Epithelial cell of proximal tubule (primary cell): ENCODE data around the gene MAPK8IP2. TPM values are rescaled to one million over a fixed set of nuclear protein-coding genes. Genes with fewer than 3 reads are reported as not detected.

ENCODE experiments used
- DNase-seq: peaks from one replicate; pipeline ENCODE4 v3.0.0-alpha.2; 2011; ENCODE audit warnings: low read depth
- H3K4me3 ChIP-seq: 2 replicates; pipeline ENCODE4 v1.5.1; 2011; ENCODE audit warnings: low read depth, mild to moderate bottlenecking, low read length
- CTCF ChIP-seq: conservative IDR thresholded peaks from 2 replicates; pipeline ENCODE4 v1.5.1; 2012; ENCODE audit warnings: low read depth, mild to moderate bottlenecking, low read length
- total RNA-seq: library from RNA; depleted of rRNA; stranded (reverse); fragments of >200 nt; gene quantifications from 2 replicates; pipeline ENCODE4 v1.2.3, GENCODE V29; 2015

MAPK8IP2 gene
- total RNA-seq, 1 donor from 2014 or later = 0.23 TPM

GRCh38 chr22:50625568-50626313 is 25.1 kb downstream of the MAPK8IP2 start:
- peak; percentile 15 for TF ChIP-seq CTCF
- H3K4me3 ChIP-seq = no peak overlapping the region
- no peak for DNase-seq

- no peak overlapping the region for H3K4me3 ChIP-seq
- no peak for TF ChIP-seq CTCF
- no peak for DNase-seq
Observed at GRCh38 chr22:50626314-50626849, 25.8 kb downstream of the MAPK8IP2 start.

- DNase-seq = no peak
- H3K4me3 ChIP-seq = peak overlapping the region; percentile 95
- no peak for TF ChIP-seq CTCF
Observed at GRCh38 chr22:50626850-50627641, 26.5 kb downstream of the MAPK8IP2 start.

GRCh38 chr22:50627642-50628542 is 27.3 kb downstream of the MAPK8IP2 start, which contains the start of gene ARSA:
Gene ARSA (minus strand): TSS chr22:50628152. CDS start chr22:50627779, 373 bp downstream.
- TF ChIP-seq CTCF = peak; percentile 48
- no peak for DNase-seq
- peak within 1 kb of the TSS; percentile 95 for H3K4me3 ChIP-seq

- H3K4me3 ChIP-seq = peak overlapping the region; percentile 95
- TF ChIP-seq CTCF = no peak
Observed at GRCh38 chr22:50628543-50629134, 28.0 kb downstream of the MAPK8IP2 start.

GRCh38 chr22:50630376-50630775 is 29.8 kb downstream of the MAPK8IP2 start:
- no peak for TF ChIP-seq CTCF
- H3K4me3 ChIP-seq = no peak overlapping the region
- DNase-seq = no peak

More at GRCh38 chr22:50628543-50629134, 28.0 kb downstream of the MAPK8IP2 start:
- no peak for DNase-seq
